ENCODE data around the gene SUCLA2.

DNA sequence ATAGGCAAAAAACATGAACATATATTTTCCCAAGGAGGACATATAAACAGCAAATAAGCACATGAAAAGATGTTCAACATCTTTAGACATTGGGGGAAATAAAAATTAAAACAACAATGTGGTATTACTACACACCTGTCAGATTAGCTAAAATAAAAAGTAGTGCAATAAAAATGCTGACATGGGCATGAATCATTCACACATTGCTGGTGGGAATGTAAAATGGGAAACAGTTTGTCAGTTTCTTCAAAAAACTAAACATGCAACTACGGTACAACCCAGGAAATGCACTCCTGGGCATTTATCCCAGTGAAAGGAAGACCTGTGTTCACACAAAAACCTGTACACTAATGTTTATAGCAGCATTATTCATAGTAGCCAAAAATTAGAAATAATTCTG is 5.3 kb upstream of the SUCLA2 start:
- TF ChIP-seq, protein P1, sequence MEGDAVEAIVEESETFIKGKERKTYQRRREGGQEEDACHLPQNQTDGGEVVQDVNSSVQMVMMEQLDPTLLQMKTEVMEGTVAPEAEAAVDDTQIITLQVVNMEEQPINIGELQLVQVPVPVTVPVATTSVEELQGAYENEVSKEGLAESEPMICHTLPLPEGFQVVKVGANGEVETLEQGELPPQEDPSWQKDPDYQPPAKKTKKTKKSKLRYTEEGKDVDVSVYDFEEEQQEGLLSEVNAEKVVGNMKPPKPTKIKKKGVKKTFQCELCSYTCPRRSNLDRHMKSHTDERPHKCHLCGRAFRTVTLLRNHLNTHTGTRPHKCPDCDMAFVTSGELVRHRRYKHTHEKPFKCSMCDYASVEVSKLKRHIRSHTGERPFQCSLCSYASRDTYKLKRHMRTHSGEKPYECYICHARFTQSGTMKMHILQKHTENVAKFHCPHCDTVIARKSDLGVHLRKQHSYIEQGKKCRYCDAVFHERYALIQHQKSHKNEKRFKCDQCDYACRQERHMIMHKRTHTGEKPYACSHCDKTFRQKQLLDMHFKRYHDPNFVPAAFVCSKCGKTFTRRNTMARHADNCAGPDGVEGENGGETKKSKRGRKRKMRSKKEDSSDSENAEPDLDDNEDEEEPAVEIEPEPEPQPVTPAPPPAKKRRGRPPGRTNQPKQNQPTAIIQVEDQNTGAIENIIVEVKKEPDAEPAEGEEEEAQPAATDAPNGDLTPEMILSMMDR (conservative IDR thresholded peaks at IDR 0.05; ENCODE audit: low read depth in 2 of 2) = no peak
- TF ChIP-seq EZH2 (IDR thresholded peaks at IDR 0.05; ENCODE audit: low read depth, unreplicated experiment) = no peak
- TF ChIP-seq REST (IDR thresholded peaks at IDR 0.05; ENCODE audit: unreplicated experiment) = no peak
- no peak for TF ChIP-seq STAT1 (IDR thresholded peaks at IDR 0.05; ENCODE audit: unreplicated experiment)

All from GM23338 (cell line).